Gastrocnemius medialis (tissue), 4 donors: ENCODE measurements around the gene CD163. TPM values are rescaled to one million over a fixed set of nuclear protein-coding genes. Genes with fewer than 3 reads are reported as not detected.

Experiments
- ATAC-seq, 2 donors: fragments of 150-250 bp; one replicate each; pipeline ENCODE4 v1.9.1; 2016
- DNase-seq, 2 donors: peaks; one replicate each; pipeline ENCODE4 v3.0.0-alpha.2; 2019
- H3K27ac ChIP-seq, 4 donors: fragments of 200-600 bp; sonication (generic); 1 replicate in 1 of 4; 2 replicates in 3 of 4; pipeline ENCODE4 v1.5.1; 2016 to 2018; ENCODE audit warnings: mild to moderate bottlenecking in 2 of 4, moderate library complexity in 1 of 4
- H3K27me3 ChIP-seq, 3 donors: fragments of 200-600 bp; sonication (generic) in 2 of 3; 1 replicate in 1 of 3; 2 replicates in 2 of 3; pipeline versions ENCODE4 v1.5.1 to v1.6.0; 2016 to 2019; ENCODE audit warnings: mild to moderate bottlenecking in 1 of 3, moderate library complexity in 1 of 3
- H3K36me3 ChIP-seq, 2 donors: fragments of 200-600 bp; sonication (generic) in 1 of 2; one replicate each; pipeline ENCODE4 v1.5.1; 2017 to 2018
- H3K4me1 ChIP-seq, 2 donors: fragments of 200-600 bp; sonication (generic) in 1 of 2; one replicate each; pipeline ENCODE4 v1.5.1; 2016 to 2017; ENCODE audit warnings: mild to moderate bottlenecking in 2 of 2
- H3K4me3 ChIP-seq, 4 donors: fragments of 200-600 bp; sonication (generic) in 3 of 4; 1 replicate in 1 of 4; 2 replicates in 3 of 4; pipeline ENCODE4 v1.5.1; 2016 to 2019; ENCODE audit warnings: mild to moderate bottlenecking in 2 of 4
- H3K9me3 ChIP-seq, 3 donors: fragments of 200-600 bp; sonication (generic) in 2 of 3; 1 replicate in 1 of 3; 2 replicates in 2 of 3; pipeline ENCODE4 v1.5.1; 2016 to 2019
- CTCF ChIP-seq, 5 experiments: fragments of 450-650 bp in 3 of 5; fragments of 200-600 bp in 2 of 5; sonication (generic) in 2 of 5; IDR thresholded peaks in 4 of 5; conservative IDR thresholded peaks in 1 of 5; 1 replicate in 4 of 5; 2 replicates in 1 of 5; pipeline ENCODE4 v1.5.1; 2016 to 2019; ENCODE audit warnings: antibody characterized with exemption in 5 of 5, mild to moderate bottlenecking in 3 of 5, moderate library complexity in 3 of 5
- POLR2A ChIP-seq, 2 donors: fragments of 450-650 bp; IDR thresholded peaks; one replicate each; pipeline ENCODE4 v1.6.1; 2017; ENCODE audit warnings: antibody characterized with exemption in 2 of 2, mild to moderate bottlenecking in 2 of 2, moderate library complexity in 2 of 2
- in situ Hi-C, 4 donors: fragments of 200-750 bp; cut with MboI; loops; one replicate each; pipeline versions ENCODE4 v1.15.0 to v1.8.0; 2017; ENCODE audit warnings: low sequenced_read_pairs in 4 of 4
- intact Hi-C: fragments of 100-400 bp; cut with DNase I; formaldehyde crosslinking; loops from one replicate; pipeline ENCODE4 v1.15.1; 2023; ENCODE audit warnings: low total_unique reads
- total RNA-seq, 4 donors: library from RNA; depleted of rRNA; stranded (reverse); fragments of >200 nt; gene quantifications; one replicate each; pipeline versions ENCODE4 v1.1.0 to v1.2.3, GENCODE V29; 2016

Gene CD163
- total RNA-seq: 10 to 100 TPM; 20.7 to 57.7 (median 38.1) TPM

- no peaks in the 10 kb centered on the region for H3K27me3 ChIP-seq
- no peak within 1 kb of the TSS for H3K27ac ChIP-seq
- in situ Hi-C loops (no loop called here), intact Hi-C loops (no loop called here)
- no peaks in the 10 kb centered on the region for H3K4me1 ChIP-seq
- DNase-seq (no peak), ATAC-seq (no peak)
- H3K4me3 ChIP-seq: peak within 1 kb of the TSS in 1 of 4 donors; percentile 31
- no peaks in the 10 kb centered on the region for H3K36me3 ChIP-seq
- no peaks in the 10 kb centered on the region for H3K9me3 ChIP-seq
- TF ChIP-seq POLR2A (IDR thresholded peaks at IDR 0.05) (peak in 1 of 2 donors; percentile 19), CTCF (IDR thresholded peaks at IDR 0.05 in 4 of 5, conservative IDR thresholded peaks at IDR 0.05 in 1 of 5) (no peak)
These were observed at the start of gene CD163 for GRCh38 chr12:7503686-7504415. Gene CD163, minus strand, starts transcription at chr12:7503777. Its CDS starts 87 bp downstream, at chr12:7503690.

- Histone ChIP-seq H3K4me1 (no peaks in the 10 kb centered on the region), H3K9me3 (no peaks in the 10 kb centered on the region), H3K27ac (no peak overlapping the region), H3K27me3 (no peaks in the 10 kb centered on the region), H3K4me3 (no peak overlapping the region), H3K36me3 (no peaks in the 10 kb centered on the region)
- in situ Hi-C loops: no loop called here
- intact Hi-C loops: no loop called here
- ATAC-seq (peak in 1 of 2 donors; percentile 21), DNase-seq (no peak)
- TF ChIP-seq CTCF (IDR thresholded peaks at IDR 0.05 in 4 of 5, conservative IDR thresholded peaks at IDR 0.05 in 1 of 5): no peak
- no peak for TF ChIP-seq POLR2A (IDR thresholded peaks at IDR 0.05)
These were observed 39.2 kb upstream of the CD163 start for GRCh38 chr12:7542813-7543212.

- no peak for DNase-seq
- TF ChIP-seq CTCF (IDR thresholded peaks at IDR 0.05 in 4 of 5, conservative IDR thresholded peaks at IDR 0.05 in 1 of 5) (no peak), POLR2A (IDR thresholded peaks at IDR 0.05) (no peak)
- no peaks in the 10 kb centered on the region for H3K4me1 ChIP-seq
- H3K36me3 ChIP-seq: no peaks in the 10 kb centered on the region
- H3K9me3 ChIP-seq: no peaks in the 10 kb centered on the region
- H3K27me3 ChIP-seq: no peaks in the 10 kb centered on the region
- no peak overlapping the region for H3K4me3 ChIP-seq
- in situ Hi-C loops (no loop called here), intact Hi-C loops (no loop called here)
- no peak overlapping the region for H3K27ac ChIP-seq
- ATAC-seq: no peak
These were observed 38.5 kb upstream of the CD163 start for GRCh38 chr12:7542046-7542445.

- intact Hi-C loops: no loop called here
- no peaks in the 10 kb centered on the region for H3K9me3 ChIP-seq
These were observed 10.8 kb upstream of the CD163 start for GRCh38 chr12:7514416-7514815.

More at GRCh38 chr12:7514416-7514815, 10.8 kb upstream of the CD163 start:
- Histone ChIP-seq H3K27me3 (no peaks in the 10 kb centered on the region), H3K4me3 (no peak overlapping the region), H3K27ac (no peak overlapping the region), H3K36me3 (no peaks in the 10 kb centered on the region), H3K4me1 (no peaks in the 10 kb centered on the region)
- TF ChIP-seq POLR2A (IDR thresholded peaks at IDR 0.05) (no peak), CTCF (IDR thresholded peaks at IDR 0.05 in 4 of 5, conservative IDR thresholded peaks at IDR 0.05 in 1 of 5) (no peak)
- DNase-seq (no peak), ATAC-seq (no peak)
- in situ Hi-C loops: no loop called here
